NCI-H146 treated with DMSO at 0.1 percent for 48 hours (cell line): ENCODE measurements around the gene MORN2.
"Not testable (repeated sequence)": the region's sequence is repeated elsewhere in the genome, so short reads cannot be mapped to it uniquely, and the experiment has no call there.

Experiments
- DNase-seq: peaks from one replicate; lab custom pipeline; 2025; ENCODE audit not compliant: unreplicated experiment; lab: John Stamatoyannopoulos, UW

The MORN2 gene

DNA sequence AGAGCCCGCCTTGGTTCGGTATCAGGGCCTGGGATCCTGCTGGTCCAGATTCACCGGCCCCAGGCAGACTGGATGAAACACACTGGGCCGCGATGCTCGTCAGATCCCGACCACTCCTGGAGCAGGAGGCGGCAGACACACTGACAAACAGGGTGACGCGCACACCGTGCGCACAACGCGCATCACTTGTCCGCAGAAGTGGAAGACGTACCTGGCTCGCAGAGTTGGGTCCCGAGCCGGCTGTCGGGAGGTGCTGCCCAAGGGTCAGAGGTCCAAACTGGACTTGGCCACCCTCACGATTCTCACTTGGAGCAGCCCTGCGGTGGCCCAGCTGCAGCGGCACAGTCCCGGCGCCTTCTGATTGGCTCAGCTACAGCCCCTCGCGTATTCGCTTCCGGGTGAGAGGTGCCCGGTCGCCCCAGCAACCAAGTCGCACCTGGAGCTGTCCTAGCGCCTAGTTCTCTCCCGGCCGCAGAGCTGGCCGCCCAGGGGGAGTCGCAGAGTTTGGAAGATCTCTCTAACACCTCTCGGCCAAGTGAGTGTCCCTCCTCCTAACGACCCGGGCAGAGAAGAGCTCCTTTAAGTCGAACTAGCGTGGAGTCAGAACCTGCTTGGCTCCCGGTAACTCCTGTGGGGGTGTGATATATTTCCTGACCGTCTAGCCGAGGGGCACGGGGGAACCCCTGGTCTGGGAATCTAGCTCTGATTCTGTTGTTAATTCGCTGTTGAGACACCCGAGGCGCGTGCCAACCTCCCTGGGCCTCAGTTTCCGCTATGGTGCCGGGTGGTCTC is at the start of gene MORN2, which contains the start of gene DHX57:
TSS of gene MORN2 (plus strand) at position 401 of the 792 bp plus-strand sequence.
TSS of gene DHX57 (minus strand) at position 359 of the 792 bp plus-strand sequence. CDS start 7,529 bp downstream, outside the sequence.
- peak; percentile 50 for DNase-seq

DNA sequence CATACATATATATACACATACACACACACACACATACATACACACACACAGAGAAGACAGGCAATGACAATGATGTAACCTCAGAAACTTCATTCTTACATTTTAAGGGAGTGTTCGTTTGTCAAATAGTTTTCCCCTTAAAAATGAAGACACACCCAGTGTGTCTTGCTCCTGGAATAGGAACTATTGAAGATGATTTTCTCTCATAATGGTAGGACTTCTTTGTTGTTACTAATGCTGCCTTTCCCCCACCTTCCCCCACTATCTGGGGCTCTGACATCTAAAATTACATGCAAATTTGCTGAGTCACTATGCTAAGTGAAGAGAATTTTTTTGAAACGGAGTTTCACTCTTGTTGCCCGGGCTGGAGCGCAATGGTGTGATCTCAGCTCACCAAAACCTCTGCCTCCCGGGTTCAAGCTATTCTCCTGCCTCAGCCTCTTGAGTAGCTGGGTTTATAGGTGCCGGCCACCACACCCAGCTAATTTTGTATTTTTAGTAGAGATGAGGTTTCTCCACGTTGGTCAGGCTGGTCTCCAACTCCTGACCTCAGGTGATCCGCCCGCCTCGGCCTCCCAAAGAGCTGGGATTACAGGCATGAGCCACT is 48.1 kb upstream of the MORN2 start:
- DNase-seq, result not testable (repeated sequence)

DNA sequence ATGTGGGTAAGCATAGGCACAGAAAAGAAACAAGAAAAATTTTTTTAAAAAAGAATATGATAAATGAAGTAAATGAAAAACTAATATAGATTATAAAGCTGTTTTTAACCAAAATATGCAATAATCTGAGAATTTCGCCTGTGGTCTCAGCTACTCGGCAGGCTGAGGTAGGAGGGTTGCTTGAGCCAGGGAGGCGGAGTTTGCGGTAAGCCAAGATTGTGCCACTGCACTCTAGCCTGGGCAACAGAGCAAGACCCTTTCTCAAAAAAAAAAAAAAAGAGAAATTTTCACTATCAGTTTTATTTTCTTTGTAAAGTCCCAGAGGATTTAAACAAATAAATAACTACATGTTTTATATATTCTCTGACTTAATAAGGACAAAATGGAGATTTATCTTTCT is 47.3 kb upstream of the MORN2 start:
- no peak for DNase-seq

- no peak for DNase-seq
These were observed 45.8 kb upstream of the MORN2 start for GRCh38 chr2:38829971-38830370.

DNA sequence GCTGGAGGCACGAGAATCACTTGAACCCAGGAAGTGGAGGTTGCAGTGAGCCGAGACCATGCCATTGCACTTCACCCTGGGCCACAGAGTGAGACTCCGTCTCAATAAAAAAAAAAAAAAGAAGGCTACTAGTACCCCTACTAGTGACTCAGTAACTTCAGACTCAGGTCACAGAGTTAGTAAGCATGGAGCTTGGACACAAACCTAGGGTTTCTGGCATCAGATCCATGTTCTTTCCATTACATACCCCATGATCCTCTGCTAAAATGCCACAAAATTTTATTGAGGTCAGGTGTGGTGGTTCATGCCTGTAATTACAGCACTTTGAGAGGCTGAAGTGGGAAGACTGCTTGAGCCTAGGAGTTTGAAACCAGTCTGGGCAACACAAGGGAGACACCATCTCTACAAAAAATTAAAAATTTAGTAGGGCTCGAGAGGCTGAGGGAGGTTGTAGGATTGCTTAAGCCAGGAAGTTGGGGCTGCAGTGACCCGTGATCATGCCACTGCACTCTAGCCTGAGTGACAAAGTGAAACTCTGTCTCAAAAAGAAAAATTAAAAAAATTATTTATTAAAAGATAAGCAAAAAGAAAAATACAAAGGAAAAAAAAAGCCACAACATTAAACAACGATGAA is 45.1 kb upstream of the MORN2 start:
- no peak for DNase-seq

DNA sequence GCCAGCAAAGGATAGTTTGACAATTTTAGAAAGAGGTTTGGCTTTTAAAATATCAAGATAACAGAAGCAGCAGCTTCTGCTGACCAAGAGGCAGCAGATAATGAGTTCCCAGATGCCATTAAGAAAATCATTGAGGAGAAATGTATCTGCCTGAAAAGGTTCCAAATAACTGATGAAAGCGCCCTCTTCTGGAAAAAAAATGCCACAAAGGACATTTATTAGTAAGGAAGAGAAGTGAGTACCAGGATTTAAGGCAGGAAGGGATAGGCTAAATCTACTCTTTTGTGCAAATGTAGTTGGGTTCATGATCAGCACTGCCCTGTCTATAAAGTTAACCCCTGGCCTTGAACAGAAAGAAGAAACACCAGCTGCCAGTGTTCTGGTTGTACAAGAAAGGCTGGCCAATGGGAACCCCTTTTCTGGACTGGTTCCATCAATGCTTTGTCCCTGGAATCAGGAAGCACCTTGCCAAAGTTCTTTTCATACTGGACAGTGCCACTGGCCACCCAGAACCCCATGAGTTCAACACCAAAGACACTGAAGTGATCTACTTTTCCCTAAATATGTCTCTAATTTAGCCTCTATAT is 40.7 kb upstream of the MORN2 start:
- peak; percentile 10 for DNase-seq

- no peak for DNase-seq
These were observed 39.8 kb upstream of the MORN2 start for GRCh38 chr2:38835990-38836389.

GRCh38 chr2:38836791-38837190 is 39.0 kb upstream of the MORN2 start:
- no peak for DNase-seq

DNA sequence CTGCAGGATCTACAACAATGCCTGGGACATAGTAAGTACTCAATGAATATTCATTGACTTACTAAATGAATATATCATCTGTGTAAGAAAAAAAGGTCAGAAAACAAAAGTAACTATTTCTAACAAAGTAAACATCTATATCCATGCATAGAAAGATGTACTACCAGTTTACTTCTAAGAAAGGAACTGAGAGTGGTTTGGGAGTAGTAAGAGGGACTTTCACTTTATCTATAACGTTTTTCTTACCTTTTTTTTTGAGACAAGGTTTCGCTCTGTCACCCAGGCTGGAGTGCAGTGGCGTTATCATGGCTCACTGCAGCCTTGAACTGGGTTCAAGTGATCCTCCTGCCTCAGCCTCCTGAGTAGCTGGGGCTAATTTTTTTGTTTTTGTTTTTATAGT is 25.7 kb upstream of the MORN2 start:
- DNase-seq, result no peak

DNA sequence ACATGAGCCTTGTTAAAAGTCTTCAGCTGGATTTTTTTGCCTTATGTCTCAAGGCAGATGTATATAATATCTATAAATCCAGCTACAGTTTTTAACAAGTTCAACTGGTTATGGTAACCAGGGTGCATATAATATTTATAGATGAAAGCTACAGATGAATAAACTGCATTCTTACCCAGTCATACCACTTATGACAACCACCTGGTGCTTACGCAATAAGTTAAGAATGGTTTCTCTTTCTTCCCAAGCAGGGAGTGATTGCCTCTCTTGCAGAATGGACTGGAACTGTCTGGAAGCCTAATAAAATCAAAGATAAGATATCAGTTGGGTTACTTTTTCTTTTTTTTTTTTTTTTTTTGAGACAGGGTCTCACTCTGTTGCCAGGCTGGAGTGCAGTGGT is 19.6 kb upstream of the MORN2 start:
- DNase-seq, result no peak

DNA sequence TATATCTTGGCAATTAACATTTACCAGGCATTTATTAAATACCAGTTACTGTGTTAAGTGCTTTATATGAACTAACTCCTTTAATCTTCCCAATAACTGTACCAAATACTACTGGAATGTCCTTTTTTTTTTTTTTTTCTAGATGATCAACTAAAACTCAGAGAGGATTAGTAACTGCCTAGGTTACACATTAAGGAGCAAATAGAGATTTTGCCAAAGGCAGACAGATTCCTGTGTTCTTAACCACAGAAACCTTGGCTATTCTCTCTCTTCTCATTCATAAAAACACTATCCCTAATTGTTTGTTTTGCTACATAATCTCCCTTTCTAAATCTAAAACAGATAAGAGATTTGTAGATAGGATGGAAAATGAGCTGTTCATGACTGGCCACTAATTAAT is 13.3 kb upstream of the MORN2 start:
- DNase-seq, result no peak

- DNase-seq, result no peak
These were observed 12.6 kb upstream of the MORN2 start for GRCh38 chr2:38863061-38863695.

DNA sequence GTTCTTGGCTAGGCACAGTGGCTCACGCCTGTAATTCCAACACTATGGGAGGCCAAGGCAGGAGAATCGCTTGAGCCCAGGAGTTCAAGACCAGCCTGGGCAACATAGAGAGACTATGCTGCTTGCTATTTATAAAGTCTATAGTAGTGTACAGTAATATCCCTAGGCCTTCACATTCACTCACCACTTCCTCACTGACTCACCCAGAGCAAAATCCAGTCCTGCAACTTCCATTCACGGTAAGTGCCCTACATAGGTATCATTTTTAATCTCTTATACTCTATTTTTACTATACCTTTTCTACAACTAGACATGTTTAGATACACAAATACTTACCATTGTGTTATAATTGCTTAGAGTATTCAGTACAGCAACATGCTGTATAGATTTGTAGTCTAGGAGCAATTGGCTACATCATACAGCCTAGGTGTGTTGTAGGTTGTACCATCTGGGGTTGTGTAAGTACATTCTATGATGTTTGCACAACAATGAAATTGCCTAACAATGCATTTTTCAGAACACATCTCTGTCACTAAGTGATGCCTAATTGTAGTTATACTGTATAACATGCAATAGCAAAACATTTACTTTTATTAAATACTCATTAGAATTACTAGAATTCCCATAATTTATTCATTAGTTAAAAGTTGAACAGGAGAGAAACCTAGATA is 8.9 kb upstream of the MORN2 start:
- no peak for DNase-seq

DNA sequence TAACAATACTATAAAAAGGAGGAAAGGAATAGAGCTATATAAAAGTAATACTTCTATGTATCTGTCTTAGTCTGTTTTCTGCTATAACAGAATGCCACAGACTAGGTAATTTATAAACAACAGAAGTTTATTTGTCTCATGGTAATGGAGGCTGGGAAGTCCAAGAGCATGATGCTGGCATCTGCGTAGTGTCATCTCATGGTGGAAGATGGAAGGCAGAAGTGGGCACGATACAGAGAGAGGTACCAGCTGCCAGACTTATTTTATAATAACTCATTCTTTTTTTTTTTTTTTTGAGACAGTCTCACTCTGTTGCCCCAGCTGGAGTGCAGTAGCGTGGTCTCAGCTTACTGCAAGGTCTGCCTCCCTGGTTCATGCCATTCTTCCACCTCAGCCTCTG is 4.3 kb upstream of the MORN2 start:
- no peak for DNase-seq

GRCh38 chr2:38873763-38874162 is 2.0 kb upstream of the MORN2 start:
- no peak for DNase-seq

DNA sequence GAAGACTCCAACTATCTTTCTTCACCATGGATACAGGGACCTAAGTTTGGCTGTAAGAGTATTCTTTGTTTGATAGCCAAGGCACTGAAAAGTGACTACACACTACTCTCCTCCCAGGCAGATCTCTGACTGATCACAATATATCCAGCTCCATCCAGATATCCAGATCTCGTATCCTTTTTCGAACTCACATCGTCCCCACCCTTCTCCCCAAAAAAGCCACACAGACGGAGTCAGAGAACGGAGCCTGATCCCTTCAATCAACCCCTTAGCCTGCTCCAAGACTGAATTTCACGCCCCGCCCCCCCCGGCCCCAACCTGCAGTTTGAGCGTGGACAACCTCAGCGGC is 575 bp upstream of the MORN2 start:
- DNase-seq, result no peak

DNA sequence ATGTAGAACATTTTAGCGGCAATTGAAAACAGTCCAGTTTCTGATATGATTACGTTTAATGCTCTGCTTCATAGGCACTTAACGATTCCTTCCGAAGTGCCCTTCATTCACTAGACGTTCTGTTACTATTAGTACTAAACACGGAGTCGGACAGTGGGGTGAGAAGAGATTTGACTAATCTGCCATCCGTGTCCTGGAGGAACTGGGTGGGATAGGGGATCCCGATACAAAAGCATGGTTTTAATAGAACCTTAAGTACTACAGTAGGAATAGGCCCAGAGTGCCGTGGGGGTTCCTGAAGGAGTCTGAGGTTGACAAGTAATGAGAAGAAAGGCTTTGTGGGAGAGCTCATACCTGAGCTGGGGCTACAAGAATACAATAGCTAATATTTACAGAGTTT is 631 bp downstream of the MORN2 start:
- DNase-seq, result no peak

GRCh38 chr2:38886063-38886462 is 10.3 kb downstream of the MORN2 start:
- DNase-seq, result no peak

DNA sequence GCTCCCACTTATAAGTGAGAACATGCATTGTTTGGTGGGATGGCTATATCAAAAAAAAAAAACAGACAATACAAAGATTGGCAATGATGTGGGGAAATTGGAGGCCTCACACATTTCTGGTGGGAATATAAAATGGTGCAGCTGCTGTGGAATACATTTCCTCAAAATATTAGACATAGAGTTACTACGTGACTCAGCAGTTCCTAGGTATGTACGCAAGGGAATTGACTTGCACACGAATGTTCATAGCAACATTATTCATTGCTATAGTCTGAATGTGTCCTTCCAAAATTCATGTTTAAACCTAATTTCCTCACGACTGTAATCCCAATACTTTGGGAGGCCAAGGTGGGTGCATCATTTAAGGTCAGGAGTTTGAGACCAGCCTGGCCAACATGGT is 11.6 kb downstream of the MORN2 start:
- no peak for DNase-seq

DNA sequence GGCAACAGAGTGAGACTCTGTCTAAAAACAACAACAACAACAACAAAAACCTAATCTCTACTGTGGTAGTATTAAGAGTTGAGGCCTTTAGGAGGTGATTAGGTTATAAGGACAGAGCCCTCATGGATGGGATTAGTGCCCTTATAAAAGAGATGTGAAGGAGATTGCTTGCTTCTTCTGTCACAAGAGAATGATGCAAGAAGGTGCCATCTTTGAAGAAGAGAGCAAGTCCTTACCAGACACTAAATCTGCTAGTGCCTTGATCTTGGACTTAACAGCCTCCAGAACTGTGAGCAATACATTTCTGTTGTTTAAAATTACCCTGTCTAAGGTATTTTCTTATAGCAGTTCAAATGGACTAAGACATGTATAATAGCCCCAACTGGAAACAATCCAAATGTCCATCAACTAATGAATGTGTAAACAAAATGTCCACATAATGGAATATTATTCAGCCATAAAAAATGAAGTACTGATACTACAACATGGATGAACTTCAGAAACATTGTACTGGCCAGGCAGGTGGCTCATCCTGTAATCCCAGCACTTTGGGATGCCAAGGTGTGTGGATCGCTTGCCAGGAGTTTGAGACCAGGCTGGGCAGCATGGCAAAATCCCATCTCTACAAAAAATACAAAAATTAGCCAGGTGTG is 12.3 kb downstream of the MORN2 start:
- DNase-seq, result no peak
